Omental fat pad (tissue), 4 donors: ENCODE measurements around the gene IFITM5. TPM values are rescaled to one million over a fixed set of nuclear protein-coding genes. Genes with fewer than 3 reads are reported as not detected.

Experiments used
- ATAC-seq: fragments of 150-250 bp; one replicate; pipeline ENCODE4 v1.9.1; 2016; ENCODE audit warnings: mild to moderate bottlenecking, moderate library complexity; ENCODE audit not compliant: low FRiP score
- DNase-seq: peaks from one replicate; pipeline ENCODE4 v3.0.0-alpha.2; 2019; ENCODE audit warnings: low spot score
- CTCF ChIP-seq, 3 donors: fragments of 450-650 bp; IDR thresholded peaks; one replicate each; pipeline ENCODE4 v1.5.1; 2016 to 2017; ENCODE audit warnings: antibody characterized with exemption in 3 of 3, mild to moderate bottlenecking in 3 of 3, moderate library complexity in 2 of 3
- total RNA-seq, 4 donors: library from RNA; depleted of rRNA; stranded (reverse); fragments of >200 nt; gene quantifications; one replicate each; pipeline ENCODE4 v1.1.0, GENCODE V29; 2016

IFITM5 gene
- total RNA-seq, 4 donors from 2014 or later = not detected

DNA sequence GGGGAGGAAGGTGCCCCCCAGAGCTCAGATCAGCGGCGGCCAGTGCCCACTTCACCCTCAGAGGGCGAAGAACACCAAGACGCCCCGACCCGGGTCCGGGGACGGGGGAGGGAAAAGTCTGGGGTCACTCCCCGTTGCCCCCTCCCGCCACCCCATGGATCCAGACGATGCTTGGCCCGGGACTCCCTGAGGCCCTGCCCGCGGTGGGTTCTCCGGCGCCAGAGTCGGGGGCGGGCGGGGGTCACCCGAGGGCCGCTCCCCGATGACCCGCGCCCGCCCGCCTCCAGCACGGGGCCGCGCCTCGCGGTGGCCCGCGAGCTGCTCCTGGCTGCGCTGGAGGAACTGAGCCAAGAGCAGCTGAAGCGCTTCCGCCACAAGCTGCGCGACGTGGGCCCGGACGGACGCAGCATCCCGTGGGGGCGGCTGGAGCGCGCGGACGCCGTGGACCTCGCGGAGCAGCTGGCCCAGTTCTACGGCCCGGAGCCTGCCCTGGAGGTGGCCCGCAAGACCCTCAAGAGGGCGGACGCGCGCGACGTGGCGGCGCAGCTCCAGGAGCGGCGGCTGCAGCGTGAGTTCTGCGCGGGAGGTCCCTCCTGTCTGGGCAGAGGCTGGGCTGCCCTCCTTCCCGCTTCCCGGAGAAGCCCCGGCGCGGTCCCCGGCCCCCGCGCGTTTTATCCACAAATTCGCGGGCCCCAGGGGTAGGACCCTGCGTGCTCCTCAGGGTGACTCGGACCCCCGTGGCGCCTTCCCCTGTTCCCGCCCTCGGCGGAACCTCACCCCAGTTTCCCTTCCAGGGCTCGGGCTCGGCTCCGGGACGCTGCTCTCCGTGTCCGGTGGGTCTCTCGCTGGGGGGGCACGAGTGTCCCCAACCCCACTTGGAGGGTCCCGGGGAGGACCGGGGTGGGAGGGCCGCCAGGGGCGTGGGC, 20.0 kb downstream of the IFITM5 start:
- no peak for TF ChIP-seq CTCF (IDR thresholded peaks at IDR 0.05)
- ATAC-seq (no peak), DNase-seq (no peak)

DNA sequence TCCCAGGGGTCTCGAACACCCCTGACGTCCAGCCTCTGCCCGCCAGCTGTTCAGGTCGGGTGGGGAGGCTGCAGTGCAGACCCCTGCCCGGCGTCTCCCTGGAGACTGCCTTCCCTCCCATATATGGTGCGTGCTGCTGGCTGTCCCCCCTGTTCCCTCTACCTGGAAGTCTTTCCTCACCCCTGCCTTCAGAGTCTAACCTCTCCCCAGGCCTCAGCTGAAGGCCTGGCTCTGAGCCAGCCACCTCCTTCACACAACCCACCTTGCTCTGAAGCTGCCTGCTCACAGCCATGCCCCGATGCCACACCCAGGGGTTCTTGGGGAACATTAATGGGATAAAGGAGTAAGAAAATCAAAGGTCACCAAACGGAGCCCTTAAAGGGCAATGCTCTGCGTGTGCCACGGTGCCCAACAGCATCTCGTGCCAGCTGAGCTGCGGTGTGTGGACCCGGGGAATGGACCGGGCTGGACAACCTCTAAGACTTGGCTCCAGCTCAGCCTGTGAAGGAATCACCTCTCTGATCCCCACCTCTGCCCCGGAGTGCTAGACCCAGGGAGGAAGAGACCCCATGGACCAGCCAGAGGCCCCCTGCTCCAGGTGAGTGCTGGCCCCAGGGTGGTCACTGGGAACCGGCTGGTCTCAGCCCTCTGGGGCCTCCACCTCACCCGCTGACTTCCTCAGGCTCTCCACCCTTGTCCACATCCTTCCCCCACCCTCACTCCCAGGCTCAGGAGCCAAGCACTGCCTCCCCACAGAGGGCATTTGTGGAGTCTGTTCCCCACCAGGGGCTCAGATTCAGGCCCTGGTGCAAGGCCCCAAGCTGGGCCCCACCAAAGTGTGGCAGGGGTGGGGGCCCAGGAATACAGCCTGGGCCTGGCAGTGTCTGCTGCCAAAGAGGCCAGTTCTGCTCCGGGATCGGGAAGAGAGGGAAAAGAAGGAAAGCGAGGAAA, 21.1 kb downstream of the IFITM5 start, which contains the start of gene NLRP6:
NLRP6 (plus strand) TSS at position 407 of the 951 bp plus-strand sequence; CDS start at position 570, 163 bp downstream.
- ATAC-seq (no peak), DNase-seq (no peak)
- TF ChIP-seq CTCF (IDR thresholded peaks at IDR 0.05) = no peak

GRCh38 chr11:276219-276618, 23.1 kb downstream of the IFITM5 start:
- DNase-seq = no peak
- no peak for ATAC-seq
- TF ChIP-seq CTCF (IDR thresholded peaks at IDR 0.05) = no peak

GRCh38 chr11:272931-273198, 26.5 kb downstream of the IFITM5 start:
- DNase-seq (no peak), ATAC-seq (no peak)
- TF ChIP-seq CTCF (IDR thresholded peaks at IDR 0.05) = no peak

DNA sequence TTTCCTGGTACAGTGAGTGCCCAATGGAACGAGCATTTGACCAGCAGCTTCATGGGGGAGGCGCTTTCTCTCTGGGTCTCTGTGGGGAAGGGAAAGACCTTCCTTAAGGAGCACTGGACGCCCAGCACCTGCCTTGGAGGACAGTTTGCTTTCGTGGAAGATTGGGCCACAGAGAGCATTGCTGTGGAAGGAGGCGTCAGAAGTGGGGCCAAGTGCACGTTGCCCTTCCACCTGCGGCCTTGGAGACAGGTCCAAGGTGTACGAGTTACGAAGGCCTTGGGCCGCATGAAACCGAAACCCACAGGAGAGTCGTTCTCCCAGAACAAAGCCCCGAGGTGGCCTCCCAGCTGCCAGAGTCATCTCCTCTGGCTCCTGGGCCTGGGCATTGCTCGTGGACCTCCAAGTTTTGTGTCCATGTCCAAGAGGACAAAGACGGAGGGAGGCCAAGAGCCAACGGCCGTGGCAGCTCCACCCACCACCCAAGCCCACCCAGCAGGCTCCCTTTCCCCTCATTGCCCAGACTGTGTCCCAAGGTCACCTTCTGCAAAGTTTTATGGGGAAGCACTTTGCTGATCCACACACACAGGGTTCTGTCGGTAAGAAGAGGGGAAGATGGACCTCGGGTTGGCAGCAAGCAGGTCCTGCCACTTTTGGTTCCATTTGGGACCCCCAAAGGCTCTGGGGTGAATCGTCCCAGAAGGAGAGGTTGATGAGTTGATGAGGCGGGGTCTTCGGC, 27.0 kb downstream of the IFITM5 start:
- ATAC-seq (no peak), DNase-seq (no peak)
- no peak for TF ChIP-seq CTCF (IDR thresholded peaks at IDR 0.05)

DNA sequence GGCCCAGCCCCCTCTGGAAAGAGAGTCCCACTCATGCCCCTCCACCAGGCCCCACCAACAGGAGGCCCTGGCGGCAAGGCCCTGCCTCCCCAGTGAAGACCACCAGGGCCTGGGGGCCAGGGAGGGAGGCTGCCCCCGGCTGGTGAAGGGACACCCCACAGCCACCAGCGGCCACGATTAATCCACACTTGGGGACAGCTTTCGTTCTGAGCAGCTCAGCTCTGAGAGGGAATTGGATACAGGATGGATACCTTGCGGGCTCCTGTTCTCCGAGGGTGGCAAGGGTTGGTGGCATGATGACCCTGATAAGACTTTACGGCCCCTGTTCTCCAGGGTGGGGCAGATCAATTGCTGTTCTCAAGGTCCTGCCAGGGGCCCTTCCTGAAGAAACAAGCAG, 28.0 kb downstream of the IFITM5 start:
- DNase-seq = no peak

More for the DNA sequence above, 28.0 kb downstream of the IFITM5 start:
- TF ChIP-seq CTCF (IDR thresholded peaks at IDR 0.05) = no peak
- ATAC-seq = no peak
